Left lung (tissue), 10 donors: ENCODE data around the gene ZNF213. TPM values are rescaled to one million over a fixed set of nuclear protein-coding genes. Genes with fewer than 3 reads are reported as not detected.

Experiments used
- ATAC-seq: fragments of 200-7000 bp; cut with Tn5 transposase; one replicate; pipeline ENCODE4 v1.9.1; 2020; ENCODE audit warnings: moderate library complexity
- DNase-seq, 4 donors: peaks; one replicate each; pipeline ENCODE4 v3.0.0-alpha.2; 2013 to 2020
- H3K27ac ChIP-seq, 2 donors: fragments of 200-600 bp; sonication (generic) in 1 of 2; one replicate each; pipeline versions ENCODE4 v1.5.0 to v1.8.0; 2020 to 2021
- H3K27me3 ChIP-seq, 2 donors: fragments of 200-600 bp; sonication (generic) in 1 of 2; one replicate each; pipeline versions ENCODE4 v1.5.0 to v1.8.0; 2020 to 2021
- H3K36me3 ChIP-seq, 2 donors: fragments of 200-600 bp; sonication (generic) in 1 of 2; one replicate each; pipeline versions ENCODE4 v1.5.0 to v1.8.0; 2020 to 2021
- H3K4me1 ChIP-seq, 2 donors: fragments of 200-600 bp; one replicate each; pipeline ENCODE4 v1.8.0; 2021
- H3K4me3 ChIP-seq, 2 donors: fragments of 200-600 bp; sonication (generic) in 1 of 2; one replicate each; pipeline versions ENCODE4 v1.5.0 to v1.8.0; 2020 to 2021; ENCODE audit warnings: mild to moderate bottlenecking in 1 of 2
- H3K9me3 ChIP-seq, 2 donors: fragments of 200-600 bp; sonication (generic) in 1 of 2; one replicate each; pipeline versions ENCODE4 v1.5.0 to v1.8.0; 2020 to 2021
- CTCF ChIP-seq, 2 donors: fragments of 200-600 bp; sonication (generic) in 1 of 2; IDR thresholded peaks; one replicate each; pipeline versions ENCODE4 v1.5.0 to v1.8.0; 2021; ENCODE audit warnings: antibody characterized with exemption in 2 of 2
- intact Hi-C, 2 donors: fragments of 100-400 bp; cut with DNase I; formaldehyde crosslinking; loops; one replicate each; pipeline versions ENCODE4 v1.11.2 to v1.14.2; 2022
- polyA plus RNA-seq, 6 donors: library from polyadenylated mRNA; unstranded; fragments of 120-200 nt; gene quantifications; one replicate each; pipeline ENCODE4 v1.2.1, GENCODE V29; 2013; ENCODE audit not compliant: insufficient read length in 6 of 6
- total RNA-seq, 2 donors: library from RNA; stranded (reverse); fragmentation: NEBNext Ultra II Directional; extraction: Animal tissue kit (Norgen Biotek cat#: 25700); gene quantifications; one replicate each; pipeline ENCODE4 v1.2.1, GENCODE V29; 2021
- donor health status: DM: no; HTN: yes; CAD: no.
- donor health status: DM: no; HTN: no; CAD: no.

Gene ZNF213
- total and polyA plus RNA-seq, 8 donors, result 8.4 to 17.8 (median 13.0) TPM

GRCh38 chr16:3189869-3190268 lies 55.0 kb downstream of the ZNF213 start:
- H3K27me3 ChIP-seq, result peaks cover 80 to 100% of the 10 kb centered on the region in 2 donors

GRCh38 chr16:3190949-3191353 lies 56.1 kb downstream of the ZNF213 start:
- peaks cover 86 to 100% of the 10 kb centered on the region in 2 donors for H3K27me3 ChIP-seq
- peaks cover 0 to 2% of the 10 kb centered on the region in 2 donors for H3K9me3 ChIP-seq
- no peak overlapping the region for H3K4me3 ChIP-seq
- ATAC-seq (no peak), DNase-seq (no peak)
- TF ChIP-seq CTCF (IDR thresholded peaks at IDR 0.05), result no peak
- H3K36me3 ChIP-seq, result no peaks in the 10 kb centered on the region
- H3K27ac ChIP-seq, result no peak overlapping the region
- peaks cover 14 to 18% of the 10 kb centered on the region in 2 donors for H3K4me1 ChIP-seq
- intact Hi-C loops, result no loop called here

More at GRCh38 chr16:3189869-3190268, 55.0 kb downstream of the ZNF213 start:
- H3K36me3 ChIP-seq, result no peaks in the 10 kb centered on the region
- H3K4me1 ChIP-seq, result peaks cover 14 to 18% of the 10 kb centered on the region in 2 donors
- TF ChIP-seq CTCF (IDR thresholded peaks at IDR 0.05), result no peak
- intact Hi-C loops, result no loop called here
- no peak overlapping the region for H3K27ac ChIP-seq
- H3K4me3 ChIP-seq, result no peak overlapping the region
- DNase-seq, result no peak
- peaks cover 0 to 2% of the 10 kb centered on the region in 2 donors for H3K9me3 ChIP-seq
- no peak for ATAC-seq

Other genes starting within 250 kb of the ZNF213 start
- 10 to 100 TPM; 29.3 to 29.4 TPM for gene FLYWCH1, start 223.1 kb upstream of the ZNF213 start, total RNA-seq
- 10 to 100 TPM; 17.2 to 42.9 (median 23.0) TPM for gene FLYWCH1, start 223.1 kb upstream of the ZNF213 start, polyA plus RNA-seq
- not detected for gene KREMEN2, start 170.8 kb upstream of the ZNF213 start, total RNA-seq
- gene KREMEN2, start 170.8 kb upstream of the ZNF213 start, polyA plus RNA-seq, result under 1 TPM in 5 of 6 donors, not detected in 1; 0.17 to 0.36 (median 0.20) TPM
- gene PAQR4, start 165.7 kb upstream of the ZNF213 start, total RNA-seq, result 10 to 100 TPM; 17.2 to 20.1 TPM
- 10 to 100 TPM in 5 of 6 donors, 1 to 10 TPM in 1; 9.5 to 16.1 (median 13.8) TPM for gene PAQR4, start 165.7 kb upstream of the ZNF213 start, polyA plus RNA-seq
- 10 to 100 TPM; 13.9 to 14.3 TPM for gene PKMYT1, start 154.6 kb upstream of the ZNF213 start, total RNA-seq
- gene PKMYT1, start 154.6 kb upstream of the ZNF213 start, polyA plus RNA-seq, result 10 to 100 TPM; 15.9 to 21.8 (median 18.6) TPM
- gene CLDN9, start 122.1 kb upstream of the ZNF213 start, total RNA-seq, result 1 to 10 TPM in 1 of 2 donors, under 1 TPM in 1; 0.85 to 2.2 TPM
- gene CLDN9, start 122.1 kb upstream of the ZNF213 start, polyA plus RNA-seq, result 1 to 10 TPM; 5.0 to 6.5 (median 6.0) TPM
- gene CLDN6, start 116.8 kb upstream of the ZNF213 start, total RNA-seq, result 1 to 10 TPM in 1 of 2 donors, not detected in 1; 2.3 TPM
- 100 to 1,000 TPM in 5 of 6 donors, 10 to 100 TPM in 1; 95.0 to 140 (median 116) TPM for gene CLDN6, start 116.8 kb upstream of the ZNF213 start, polyA plus RNA-seq
- 100 to 1,000 TPM; 118 to 126 TPM for gene TNFRSF12A, start 114.7 kb upstream of the ZNF213 start, total RNA-seq
- gene TNFRSF12A, start 114.7 kb upstream of the ZNF213 start, polyA plus RNA-seq, result 1 to 10 TPM; 2.6 to 5.4 (median 4.2) TPM
- 10 to 100 TPM; 45.4 to 66.6 TPM for gene HCFC1R1, start 111.1 kb upstream of the ZNF213 start, total RNA-seq
- gene HCFC1R1, start 111.1 kb upstream of the ZNF213 start, polyA plus RNA-seq, result 10 to 100 TPM; 25.1 to 37.6 (median 31.9) TPM
- gene THOC6, start 111.0 kb upstream of the ZNF213 start, total RNA-seq, result 10 to 100 TPM; 24.0 to 38.7 TPM
- gene THOC6, start 111.0 kb upstream of the ZNF213 start, polyA plus RNA-seq, result 10 to 100 TPM; 23.9 to 34.8 (median 26.9) TPM
- gene BICDL2, start 98.1 kb upstream of the ZNF213 start, total RNA-seq, result 10 to 100 TPM; 10.8 to 18.1 TPM
- gene BICDL2, start 98.1 kb upstream of the ZNF213 start, polyA plus RNA-seq, result 1 to 10 TPM; 2.5 to 5.5 (median 3.2) TPM
- gene MMP25, start 88.5 kb upstream of the ZNF213 start, total RNA-seq, result 10 to 100 TPM in 1 of 2 donors, 1 to 10 TPM in 1; 2.4 to 91.9 TPM
- 1 to 10 TPM; 1.8 to 3.5 (median 2.2) TPM for gene MMP25, start 88.5 kb upstream of the ZNF213 start, polyA plus RNA-seq
- gene IL32, start 69.4 kb upstream of the ZNF213 start, total RNA-seq, result 100 to 1,000 TPM; 132 to 310 TPM
- gene IL32, start 69.4 kb upstream of the ZNF213 start, polyA plus RNA-seq, result 10 to 100 TPM; 59.4 to 86.9 (median 64.9) TPM
- gene ZSCAN10, start 35.7 kb upstream of the ZNF213 start, total RNA-seq, result not detected
- gene ZSCAN10, start 35.7 kb upstream of the ZNF213 start, polyA plus RNA-seq, result under 1 TPM in 1 of 6 donors, not detected in 5; 0.13 TPM
- gene ZNF205, start 22.4 kb upstream of the ZNF213 start, total RNA-seq, result 10 to 100 TPM in 1 of 2 donors, 1 to 10 TPM in 1; 9.7 to 11.8 TPM
- gene ZNF205, start 22.4 kb upstream of the ZNF213 start, polyA plus RNA-seq, result 10 to 100 TPM; 13.3 to 17.6 (median 17.1) TPM
- not detected for gene OR1F1, start 53.2 kb downstream of the ZNF213 start, total RNA-seq
- gene OR1F1, start 53.2 kb downstream of the ZNF213 start, polyA plus RNA-seq, result not detected
- gene ZNF200, start 100.1 kb downstream of the ZNF213 start, total RNA-seq, result 10 to 100 TPM in 1 of 2 donors, 1 to 10 TPM in 1; 6.7 to 10.5 TPM
- 10 to 100 TPM; 12.3 to 15.0 (median 13.1) TPM for gene ZNF200, start 100.1 kb downstream of the ZNF213 start, polyA plus RNA-seq
- gene MEFV, start 121.6 kb downstream of the ZNF213 start, total RNA-seq, result 10 to 100 TPM in 1 of 2 donors, 1 to 10 TPM in 1; 2.4 to 21.4 TPM
- under 1 TPM; 0.43 to 0.98 (median 0.58) TPM for gene MEFV, start 121.6 kb downstream of the ZNF213 start, polyA plus RNA-seq
- gene ZNF263, start 148.5 kb downstream of the ZNF213 start, total RNA-seq, result 10 to 100 TPM; 18.5 to 18.9 TPM
- 10 to 100 TPM; 46.2 to 54.0 (median 51.2) TPM for gene ZNF263, start 148.5 kb downstream of the ZNF213 start, polyA plus RNA-seq
- 1 to 10 TPM; 3.4 to 6.3 TPM for gene TIGD7, start 170.4 kb downstream of the ZNF213 start, total RNA-seq
- gene TIGD7, start 170.4 kb downstream of the ZNF213 start, polyA plus RNA-seq, result 10 to 100 TPM; 11.2 to 14.8 (median 12.5) TPM
- gene ZNF75A, start 170.5 kb downstream of the ZNF213 start, total RNA-seq, result 10 to 100 TPM; 20.3 to 26.8 TPM
- 10 to 100 TPM; 50.6 to 65.3 (median 53.0) TPM for gene ZNF75A, start 170.5 kb downstream of the ZNF213 start, polyA plus RNA-seq
- gene OR2C1, start 220.9 kb downstream of the ZNF213 start, total RNA-seq, result not detected
- under 1 TPM; 0.20 to 0.96 (median 0.55) TPM for gene OR2C1, start 220.9 kb downstream of the ZNF213 start, polyA plus RNA-seq